Type B pancreatic cell (in vitro differentiated cells): ENCODE measurements around the gene MMP19. TPM values are rescaled to one million over a fixed set of nuclear protein-coding genes. Genes with fewer than 3 reads are reported as not detected.
A peak's percentile ranks its signal among the peaks of the same experiment; 100 is the strongest.

Source experiments
- DNase-seq: peaks from one replicate; pipeline ENCODE4 v3.0.0; 2021; ENCODE audit warnings: mixed read lengths; ENCODE audit not compliant: unreplicated experiment; ENCODE audit errors: extremely low spot score
- H3K27ac Mint-ChIP-seq: 2 replicates; pipeline ENCODE4 v1.8.0; 2021; ENCODE audit warnings: mild to moderate bottlenecking, mixed read lengths
- H3K27me3 Mint-ChIP-seq: 2 replicates; pipeline ENCODE4 v1.8.0; 2021; ENCODE audit warnings: mixed read lengths
- H3K36me3 Mint-ChIP-seq: 2 replicates; pipeline ENCODE4 v1.8.0; 2021; ENCODE audit warnings: mixed read lengths
- H3K4me1 Mint-ChIP-seq: one replicate; pipeline ENCODE4 v1.8.0; 2021; ENCODE audit warnings: mixed read lengths; ENCODE audit not compliant: unreplicated experiment
- H3K4me3 Mint-ChIP-seq: 2 replicates; pipeline ENCODE4 v1.8.0; 2021; ENCODE audit warnings: mild to moderate bottlenecking, mixed read lengths
- H3K9me3 Mint-ChIP-seq: 2 replicates; pipeline ENCODE4 v1.8.0; 2021; ENCODE audit warnings: mixed read lengths
- long read RNA-seq: library from polyadenylated mRNA; unstranded; transcript quantifications from one replicate; pipeline ENCODE4 v2.0.0, GENCODE V29; 2020
- total RNA-seq: library from RNA; stranded (reverse); gene quantifications from 2 replicates; pipeline ENCODE4 v1.2.1, GENCODE V29; 2021; ENCODE audit warnings: low replicate concordance
- TF ChIP-seq, protein P1 (sequence below): fragments of 200-600 bp; sonication (generic); conservative IDR thresholded peaks from 2 replicates; pipeline ENCODE4 v1.5.0; 2021; ENCODE audit warnings: antibody characterized with exemption, mild to moderate bottlenecking

MMP19 gene, protein sequence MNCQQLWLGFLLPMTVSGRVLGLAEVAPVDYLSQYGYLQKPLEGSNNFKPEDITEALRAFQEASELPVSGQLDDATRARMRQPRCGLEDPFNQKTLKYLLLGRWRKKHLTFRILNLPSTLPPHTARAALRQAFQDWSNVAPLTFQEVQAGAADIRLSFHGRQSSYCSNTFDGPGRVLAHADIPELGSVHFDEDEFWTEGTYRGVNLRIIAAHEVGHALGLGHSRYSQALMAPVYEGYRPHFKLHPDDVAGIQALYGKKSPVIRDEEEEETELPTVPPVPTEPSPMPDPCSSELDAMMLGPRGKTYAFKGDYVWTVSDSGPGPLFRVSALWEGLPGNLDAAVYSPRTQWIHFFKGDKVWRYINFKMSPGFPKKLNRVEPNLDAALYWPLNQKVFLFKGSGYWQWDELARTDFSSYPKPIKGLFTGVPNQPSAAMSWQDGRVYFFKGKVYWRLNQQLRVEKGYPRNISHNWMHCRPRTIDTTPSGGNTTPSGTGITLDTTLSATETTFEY
- total RNA-seq: 0.38 and 0.48 TPM in 2 replicates
- long read RNA-seq, partial matches to known transcripts: 1 of 1 reads
- long read RNA-seq, other reads (novel, unspliced or antisense): 0 of 1 reads

DNA sequence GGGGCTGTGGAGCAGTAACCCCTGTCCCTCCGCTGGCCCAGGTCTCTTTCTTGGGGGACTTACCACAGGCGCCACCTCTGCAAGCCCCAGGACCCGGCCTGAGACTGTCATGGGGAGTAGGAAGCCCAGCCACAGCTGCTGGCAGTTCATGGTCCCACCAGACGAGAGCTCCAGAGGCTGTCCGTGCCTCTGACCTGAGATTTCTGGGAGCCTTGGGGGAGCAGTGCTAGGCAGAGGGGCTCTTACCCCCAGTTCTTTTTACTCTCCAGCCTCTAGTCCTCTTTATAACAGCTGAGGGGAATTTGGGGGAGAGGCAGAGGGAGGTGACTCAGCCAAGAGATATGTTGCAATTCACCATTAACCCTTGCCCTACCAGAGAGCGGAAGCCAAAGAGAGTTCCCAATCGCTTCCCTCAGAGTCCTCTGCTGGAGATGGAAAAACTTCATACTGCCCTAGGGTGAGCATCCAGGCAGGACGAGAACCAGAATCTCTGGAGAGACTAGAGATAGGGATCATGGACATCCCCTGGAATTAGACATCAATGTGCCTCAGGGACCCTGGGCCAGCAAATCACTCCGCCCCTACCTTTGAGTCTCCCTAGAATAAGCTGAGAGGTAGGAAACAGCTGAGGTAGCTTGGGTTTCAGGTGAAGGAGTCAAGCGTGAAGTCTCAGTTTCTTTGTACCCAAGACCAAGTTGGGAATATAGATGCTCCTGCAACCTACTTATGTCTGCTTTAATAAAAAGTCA is at the start of gene MMP19:
TSS of gene MMP19 (minus strand) at position 256 of the 749 bp plus-strand sequence. CDS start at position 150, 106 bp downstream.
- Mint-ChIP-seq H3K4me3 (no peak within 1 kb of the TSS), H3K27me3 (peaks cover 9% of the 10 kb centered on the region), H3K36me3 (no peaks in the 10 kb centered on the region), H3K27ac (no peak within 1 kb of the TSS), H3K4me1 (peaks cover 14% of the 10 kb centered on the region), H3K9me3 (no peaks in the 10 kb centered on the region)
- no peak for DNase-seq
- TF ChIP-seq, protein P1, sequence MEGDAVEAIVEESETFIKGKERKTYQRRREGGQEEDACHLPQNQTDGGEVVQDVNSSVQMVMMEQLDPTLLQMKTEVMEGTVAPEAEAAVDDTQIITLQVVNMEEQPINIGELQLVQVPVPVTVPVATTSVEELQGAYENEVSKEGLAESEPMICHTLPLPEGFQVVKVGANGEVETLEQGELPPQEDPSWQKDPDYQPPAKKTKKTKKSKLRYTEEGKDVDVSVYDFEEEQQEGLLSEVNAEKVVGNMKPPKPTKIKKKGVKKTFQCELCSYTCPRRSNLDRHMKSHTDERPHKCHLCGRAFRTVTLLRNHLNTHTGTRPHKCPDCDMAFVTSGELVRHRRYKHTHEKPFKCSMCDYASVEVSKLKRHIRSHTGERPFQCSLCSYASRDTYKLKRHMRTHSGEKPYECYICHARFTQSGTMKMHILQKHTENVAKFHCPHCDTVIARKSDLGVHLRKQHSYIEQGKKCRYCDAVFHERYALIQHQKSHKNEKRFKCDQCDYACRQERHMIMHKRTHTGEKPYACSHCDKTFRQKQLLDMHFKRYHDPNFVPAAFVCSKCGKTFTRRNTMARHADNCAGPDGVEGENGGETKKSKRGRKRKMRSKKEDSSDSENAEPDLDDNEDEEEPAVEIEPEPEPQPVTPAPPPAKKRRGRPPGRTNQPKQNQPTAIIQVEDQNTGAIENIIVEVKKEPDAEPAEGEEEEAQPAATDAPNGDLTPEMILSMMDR: no peak

DNA sequence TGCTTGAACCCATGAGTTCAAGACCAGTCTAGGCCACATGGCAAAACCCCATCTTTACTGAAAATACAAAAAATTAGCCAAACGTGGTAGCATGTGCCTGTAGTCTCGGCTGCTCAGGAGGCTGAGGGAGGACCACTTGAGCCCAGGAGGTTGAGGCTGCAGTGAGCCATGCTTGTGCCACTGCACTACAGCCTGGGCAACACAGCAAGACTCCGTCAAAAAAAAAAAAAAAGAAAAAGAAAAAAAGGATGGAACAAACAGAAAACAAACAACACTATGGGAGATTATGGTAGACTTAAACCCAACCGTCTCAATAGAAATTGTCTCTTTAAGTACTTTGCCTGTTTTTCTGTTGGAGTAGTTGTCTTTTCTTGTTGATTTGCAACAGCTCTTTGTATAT is 48.6 kb upstream of the MMP19 start:
- Mint-ChIP-seq H3K27me3 (no peaks in the 10 kb centered on the region), H3K36me3 (no peaks in the 10 kb centered on the region), H3K4me3 (no peak overlapping the region), H3K27ac (no peak overlapping the region), H3K4me1 (no peaks in the 10 kb centered on the region), H3K9me3 (no peaks in the 10 kb centered on the region)
- no peak for DNase-seq
- TF ChIP-seq, protein P1: no peak

DNA sequence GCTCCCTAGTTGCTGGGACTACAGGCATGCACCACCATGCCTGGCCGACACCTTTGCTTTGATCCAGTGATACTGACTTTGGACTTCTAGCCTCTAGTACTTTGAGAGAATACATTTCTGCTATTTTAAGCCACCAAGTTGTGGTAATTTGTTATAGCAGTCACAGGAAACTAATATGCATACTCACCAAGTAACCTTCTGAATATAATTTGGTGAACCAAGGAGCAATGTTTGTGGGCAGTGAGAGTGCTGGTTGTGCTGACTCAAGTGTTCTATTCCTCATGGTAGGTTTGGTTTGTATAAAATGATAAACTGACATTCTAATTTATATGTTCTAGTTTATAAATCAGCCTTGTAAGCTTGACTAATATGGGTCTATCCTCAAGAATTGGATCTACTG is 42.4 kb upstream of the MMP19 start:
- no peaks in the 10 kb centered on the region for H3K9me3 Mint-ChIP-seq
- TF ChIP-seq, protein P1: no peak
- H3K27me3 Mint-ChIP-seq: no peaks in the 10 kb centered on the region
- no peak for DNase-seq
- H3K36me3 Mint-ChIP-seq: no peaks in the 10 kb centered on the region
- H3K4me1 Mint-ChIP-seq: no peaks in the 10 kb centered on the region
- no peak overlapping the region for H3K4me3 Mint-ChIP-seq
- H3K27ac Mint-ChIP-seq: no peak overlapping the region

DNA sequence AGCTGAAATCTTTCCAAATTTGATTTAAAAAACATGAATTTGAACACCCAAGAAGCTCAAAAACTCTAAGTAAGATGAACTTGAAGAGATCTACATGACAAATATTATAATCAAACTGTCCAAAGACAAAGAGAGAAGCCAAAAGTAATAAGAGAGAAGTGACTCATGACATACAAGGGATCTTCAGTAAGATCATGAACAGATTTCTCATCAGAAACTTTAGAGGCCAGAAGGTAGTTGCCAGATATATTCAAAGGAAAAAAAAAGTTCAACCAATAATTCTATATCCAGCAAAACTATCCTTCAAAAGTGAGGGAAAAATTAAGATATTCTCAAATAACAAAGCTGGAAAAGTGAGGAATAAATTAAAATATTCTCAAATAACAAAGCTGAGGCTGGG is 35.1 kb upstream of the MMP19 start:
- TF ChIP-seq, protein P1: no peak
- no peaks in the 10 kb centered on the region for H3K27me3 Mint-ChIP-seq
- peaks cover 8% of the 10 kb centered on the region for H3K9me3 Mint-ChIP-seq
- no peak overlapping the region for H3K4me3 Mint-ChIP-seq
- peaks cover 7% of the 10 kb centered on the region for H3K36me3 Mint-ChIP-seq
- no peak overlapping the region for H3K27ac Mint-ChIP-seq
- H3K4me1 Mint-ChIP-seq: peaks cover 16% of the 10 kb centered on the region
- no peak for DNase-seq

DNA sequence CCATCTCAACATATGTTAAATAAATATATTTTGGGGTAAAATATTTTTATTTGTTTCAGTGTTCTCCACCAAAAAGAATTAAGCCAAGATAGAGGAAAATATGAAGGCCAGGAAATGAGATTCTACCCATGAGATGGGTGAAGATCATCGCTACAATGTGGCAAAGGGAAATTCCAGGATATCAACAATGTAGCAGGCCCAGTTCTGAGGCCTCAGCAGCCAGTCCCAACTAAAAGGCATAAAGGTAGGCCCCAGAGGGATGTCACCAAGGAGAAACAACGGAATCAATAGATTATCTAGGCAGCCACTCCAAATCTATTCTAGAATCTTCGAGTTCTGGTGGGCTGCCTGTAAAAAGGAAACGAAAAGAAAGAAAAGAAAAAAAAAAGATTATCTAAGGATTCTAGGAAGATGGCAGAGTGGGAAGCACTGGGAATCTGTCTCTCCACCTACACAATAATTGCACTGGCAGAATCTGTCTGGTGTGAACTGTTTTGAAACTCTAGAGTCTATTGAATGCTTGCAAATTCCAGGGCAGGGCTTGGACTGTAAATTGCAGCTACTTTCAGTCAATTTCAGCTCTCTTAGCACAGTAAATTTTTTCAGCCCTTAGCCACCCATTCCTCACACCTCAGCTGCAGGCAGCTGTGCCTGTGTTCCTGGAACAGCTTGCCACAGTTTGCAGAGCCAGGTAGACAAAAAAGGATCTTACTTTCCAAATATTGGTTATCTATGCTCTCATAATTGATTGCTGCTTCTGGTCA is 33.1 kb upstream of the MMP19 start:
- Mint-ChIP-seq H3K27me3 (no peaks in the 10 kb centered on the region), H3K27ac (peak overlapping the region; percentile 61), H3K36me3 (peaks cover 7% of the 10 kb centered on the region), H3K9me3 (peaks cover 8% of the 10 kb centered on the region), H3K4me1 (peaks cover 16% of the 10 kb centered on the region), H3K4me3 (no peak overlapping the region)
- DNase-seq: no peak
- TF ChIP-seq, protein P1: no peak
